Measurements from ENCODE around the gene TTC3.
"Not testable (repeated sequence)": the region's sequence is repeated elsewhere in the genome, so short reads cannot be mapped to it uniquely, and the experiment has no call there.

TTC3 gene

GRCh38 chr21:37043818-37044217 lies 29.2 kb upstream of the TTC3 start:
- no peak for TF ChIP-seq CTCF (IDR thresholded peaks at IDR 0.05; ENCODE audit: low read depth, low read length)
- H3K27me3 ChIP-seq = no peaks in the 10 kb centered on the region

GRCh38 chr21:37044643-37045042 lies 28.4 kb upstream of the TTC3 start:
- H3K4me3 ChIP-seq (ENCODE audit: low read depth, low read length) = no peak overlapping the region
- DNase-seq = no peak
- no peaks in the 10 kb centered on the region for H3K9me3 ChIP-seq
- no peaks in the 10 kb centered on the region for H3K27me3 ChIP-seq
- H3K4me1 ChIP-seq = no peaks in the 10 kb centered on the region
- TF ChIP-seq CTCF (IDR thresholded peaks at IDR 0.05; ENCODE audit: low read depth, low read length) = no peak
- H3K36me3 ChIP-seq = no peaks in the 10 kb centered on the region

More at GRCh38 chr21:37043818-37044217, 29.2 kb upstream of the TTC3 start:
- Histone ChIP-seq H3K4me3 (ENCODE audit: low read depth, low read length) (no peak overlapping the region), H3K9me3 (no peaks in the 10 kb centered on the region), H3K36me3 (no peaks in the 10 kb centered on the region), H3K4me1 (no peaks in the 10 kb centered on the region)
- DNase-seq = no peak

GRCh38 chr21:37045149-37045548 lies 27.9 kb upstream of the TTC3 start:
- no peaks in the 10 kb centered on the region for H3K9me3 ChIP-seq
- DNase-seq = no peak
- TF ChIP-seq CTCF (IDR thresholded peaks at IDR 0.05; ENCODE audit: low read depth, low read length) = no peak
- no peaks in the 10 kb centered on the region for H3K4me1 ChIP-seq
- H3K27me3 ChIP-seq = no peaks in the 10 kb centered on the region
- H3K36me3 ChIP-seq = no peaks in the 10 kb centered on the region
- no peak overlapping the region for H3K4me3 ChIP-seq (ENCODE audit: low read depth, low read length)

- no peak for DNase-seq
- no peaks in the 10 kb centered on the region for H3K27me3 ChIP-seq
- TF ChIP-seq CTCF (IDR thresholded peaks at IDR 0.05; ENCODE audit: low read depth, low read length) = no peak
- H3K4me1 ChIP-seq = no peaks in the 10 kb centered on the region
- H3K36me3 ChIP-seq = no peaks in the 10 kb centered on the region
- no peaks in the 10 kb centered on the region for H3K9me3 ChIP-seq
- H3K4me3 ChIP-seq (ENCODE audit: low read depth, low read length) = no peak overlapping the region
Observed at GRCh38 chr21:37045556-37045955, 27.5 kb upstream of the TTC3 start.

- Histone ChIP-seq H3K27me3 (no peaks in the 10 kb centered on the region), H3K4me3 (ENCODE audit: low read depth, low read length) (no peak overlapping the region), H3K36me3 (no peaks in the 10 kb centered on the region), H3K9me3 (no peaks in the 10 kb centered on the region), H3K4me1 (no peaks in the 10 kb centered on the region)
- no peak for TF ChIP-seq CTCF (IDR thresholded peaks at IDR 0.05; ENCODE audit: low read depth, low read length)
- no peak for DNase-seq
Observed at GRCh38 chr21:37047079-37047478, 26.0 kb upstream of the TTC3 start.

- H3K9me3 ChIP-seq; DNase-seq; H3K4me1 ChIP-seq; H3K4me3 ChIP-seq (ENCODE audit: low read depth, low read length); H3K36me3 ChIP-seq; H3K27me3 ChIP-seq: not testable (repeated sequence)
Observed at GRCh38 chr21:37049741-37050140, 23.3 kb upstream of the TTC3 start.

- Histone ChIP-seq H3K4me1 (peaks cover 4% of the 10 kb centered on the region; the same call in 1 of the 2 replicates), H3K9me3 (no peaks in the 10 kb centered on the region), H3K27me3 (no peaks in the 10 kb centered on the region), H3K36me3 (no peaks in the 10 kb centered on the region), H3K4me3 (ENCODE audit: low read depth, low read length) (no peak overlapping the region)
- TF ChIP-seq CTCF (IDR thresholded peaks at IDR 0.05; ENCODE audit: low read depth, low read length) = no peak
- DNase-seq = no peak
Observed at GRCh38 chr21:37055271-37055855, 17.7 kb upstream of the TTC3 start.

Data from BE2C (cell line).